OCI-LY1 (cell line): ENCODE measurements around the gene MED13L.

Experiments used
- CTCF ChIP-seq: fragments of 200-600 bp; sonication (generic), shearing (Covaris generic); IDR thresholded peaks from 2 replicates; pipeline ENCODE4 v1.5.1; 2017; ENCODE audit warnings: mild to moderate bottlenecking, antibody characterized with exemption, low read length, moderate library complexity, mixed read lengths
- EZH2 ChIP-seq: fragments of 200-600 bp; sonication (generic), shearing (Covaris generic); IDR thresholded peaks from 2 replicates; pipeline ENCODE4 v1.8.0; 2017; ENCODE audit warnings: borderline replicate concordance, mixed run types, mild to moderate bottlenecking, antibody characterized with exemption, low read length, moderate library complexity, mixed read lengths

- TF ChIP-seq EZH2 (no peak), CTCF (no peak)
Measured at GRCh38 chr12:115975411-115975810, 302.1 kb downstream of the MED13L start.
